HG03457 (cell line): ENCODE measurements around the gene MYL6.
A peak's percentile ranks its signal among the peaks of the same experiment; 100 is the strongest.
"Not testable (repeated sequence)": the region's sequence is repeated elsewhere in the genome, so short reads cannot be mapped to it uniquely, and the experiment has no call there.

Experiments used
- ATAC-seq: cut with Tn5 transposase; IDR thresholded peaks from one replicate; pipeline ENCODE4 v1.9.1; 2021; ENCODE audit warnings: moderate number of reproducible peaks; ENCODE audit not compliant: unreplicated experiment

Gene MYL6

DNA sequence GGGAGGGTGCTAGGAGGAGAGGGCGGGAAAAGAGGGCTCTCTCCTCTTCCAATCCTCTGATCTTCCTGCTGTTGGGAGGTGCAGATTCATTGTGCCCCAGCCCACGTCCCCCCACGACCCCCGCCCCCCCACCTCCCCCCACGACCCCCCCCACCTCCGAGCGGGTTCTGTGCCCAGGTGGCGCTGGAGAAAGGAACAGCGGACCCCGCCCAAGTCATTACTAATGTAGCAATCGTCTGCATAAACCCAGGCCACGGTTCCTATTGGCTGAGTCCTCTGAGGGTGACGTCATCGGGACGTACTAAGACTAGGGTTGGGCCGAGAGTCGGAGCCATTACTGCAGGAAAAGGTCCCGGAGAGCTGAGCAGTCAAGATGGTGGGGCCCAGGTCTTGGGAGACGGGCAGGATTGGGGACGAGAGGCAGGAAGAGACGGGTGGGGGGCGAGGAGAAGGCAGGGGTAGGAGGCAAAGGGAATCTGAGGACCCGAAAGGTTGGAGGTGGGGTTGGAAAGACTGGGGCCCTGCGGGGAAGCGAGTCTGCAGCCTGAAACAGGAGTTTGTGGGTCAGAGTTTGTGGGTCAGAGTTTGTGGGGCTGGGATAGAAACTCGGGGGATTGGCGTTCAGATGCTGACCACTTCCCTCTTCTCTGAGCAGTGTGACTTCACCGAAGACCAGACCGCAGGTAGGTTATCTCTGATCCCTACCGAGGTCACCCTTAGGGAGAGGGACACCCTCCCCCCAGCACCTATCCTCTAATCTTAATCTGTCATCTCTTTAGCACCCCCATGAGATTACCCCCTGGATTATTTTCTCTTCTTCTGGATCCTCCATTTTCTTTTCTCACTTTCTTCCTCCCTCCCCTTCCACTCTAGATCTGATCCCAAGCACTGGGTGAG lies at the start of gene MYL6:
Gene MYL6 (plus strand): TSS at position 331 of the 897 bp plus-strand sequence. CDS start 43 bp downstream, at position 374.
- ATAC-seq: peak; percentile 64

DNA sequence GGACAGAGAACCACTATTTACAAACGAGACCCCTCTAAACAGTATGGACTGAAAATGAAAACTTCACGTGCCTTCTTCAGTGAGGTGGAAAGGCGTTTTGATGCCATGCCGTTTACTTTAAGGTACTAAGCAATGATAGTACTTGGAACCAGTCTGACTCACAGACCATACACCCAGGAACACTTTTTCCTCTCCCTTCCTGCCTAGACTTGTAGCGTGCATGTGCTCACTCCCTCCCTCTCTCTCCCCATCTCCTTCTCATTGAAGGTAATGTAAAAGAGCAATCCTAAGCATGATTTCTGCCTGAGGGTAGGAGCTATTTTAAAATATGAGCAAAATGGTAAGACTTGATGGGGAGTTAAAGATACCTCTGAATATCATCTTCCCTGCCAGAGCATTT lies 47.6 kb upstream of the MYL6 start:
- no peak for ATAC-seq

DNA sequence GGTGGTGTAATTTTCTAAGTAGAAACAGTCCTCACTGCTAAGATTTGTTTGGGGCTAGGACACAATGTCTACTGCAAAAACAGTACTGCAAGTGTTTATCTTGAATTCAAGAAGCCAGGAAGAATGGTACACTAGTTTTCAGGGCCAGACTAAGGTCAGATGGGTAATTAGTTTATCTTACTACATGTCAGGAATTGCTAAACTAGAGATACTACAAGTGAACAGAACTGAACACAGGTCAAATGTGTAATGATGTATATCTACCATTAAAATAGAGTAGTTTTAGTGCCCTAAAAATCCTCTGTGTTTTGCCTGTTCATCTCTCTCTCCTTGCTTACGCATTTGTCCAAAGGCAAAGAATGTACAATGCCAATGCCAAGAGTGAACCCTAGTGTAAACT lies 44.1 kb upstream of the MYL6 start:
- no peak for ATAC-seq

DNA sequence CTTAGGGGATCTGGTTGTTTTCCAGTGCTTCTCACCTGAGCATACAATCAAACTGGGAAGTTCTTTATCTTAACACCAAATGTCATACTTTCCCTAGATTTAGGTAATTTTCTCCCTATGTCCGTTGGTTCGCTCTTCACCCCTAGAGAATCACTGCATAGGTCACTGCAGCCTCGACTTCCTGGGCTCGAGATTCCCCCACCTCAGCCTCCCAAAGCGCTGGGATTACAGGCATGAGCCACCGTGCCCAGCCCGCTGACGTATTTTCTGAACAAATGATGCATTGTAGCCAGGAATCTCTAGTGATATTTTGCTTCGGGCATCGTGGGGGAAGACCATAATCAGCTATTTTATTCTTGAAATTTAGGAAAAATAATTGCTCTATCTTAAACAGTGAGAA lies 42.8 kb upstream of the MYL6 start:
- ATAC-seq: no peak

DNA sequence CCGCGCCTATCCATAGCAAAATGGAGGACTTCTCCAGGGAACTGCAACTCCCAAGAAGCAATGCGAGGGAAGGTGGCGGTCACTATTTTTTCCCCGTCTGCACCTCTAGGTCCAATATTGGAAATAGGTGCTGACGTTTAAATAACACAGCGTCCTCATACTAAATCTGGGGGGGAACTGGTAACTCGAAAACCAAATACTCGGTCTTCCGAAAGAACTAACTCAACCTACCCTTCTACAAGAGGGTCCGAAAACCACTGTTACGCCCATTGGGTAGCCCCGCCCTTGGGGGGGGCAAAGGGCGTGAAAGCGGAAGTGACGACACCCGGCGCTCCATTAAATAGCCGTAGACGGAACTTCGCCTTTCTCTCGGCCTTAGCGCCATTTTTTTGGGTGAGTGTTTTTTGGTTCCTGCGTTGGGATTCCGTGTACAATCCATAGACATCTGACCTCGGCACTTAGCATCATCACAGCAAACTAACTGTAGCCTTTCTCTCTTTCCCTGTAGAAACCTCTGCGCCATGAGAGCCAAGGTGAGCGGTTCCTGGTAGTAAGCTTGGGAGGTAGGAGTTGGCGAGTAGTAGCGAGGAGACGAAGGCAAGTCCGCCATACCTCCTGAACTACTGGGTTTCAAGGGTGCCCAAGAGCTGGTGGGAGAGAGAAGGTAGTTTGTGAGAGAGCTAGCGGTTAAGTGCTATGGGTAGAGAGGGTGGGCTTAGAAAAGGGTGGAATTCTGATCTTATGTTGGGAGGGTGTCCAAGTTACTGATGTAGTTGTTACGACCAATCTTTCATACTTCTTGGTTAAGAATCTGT lies 41.7 kb upstream of the MYL6 start, which contains the start of gene RPL41:
Gene RPL41 (plus strand): TSS at position 367 of the 815 bp plus-strand sequence.
- ATAC-seq: peak; percentile 35

DNA sequence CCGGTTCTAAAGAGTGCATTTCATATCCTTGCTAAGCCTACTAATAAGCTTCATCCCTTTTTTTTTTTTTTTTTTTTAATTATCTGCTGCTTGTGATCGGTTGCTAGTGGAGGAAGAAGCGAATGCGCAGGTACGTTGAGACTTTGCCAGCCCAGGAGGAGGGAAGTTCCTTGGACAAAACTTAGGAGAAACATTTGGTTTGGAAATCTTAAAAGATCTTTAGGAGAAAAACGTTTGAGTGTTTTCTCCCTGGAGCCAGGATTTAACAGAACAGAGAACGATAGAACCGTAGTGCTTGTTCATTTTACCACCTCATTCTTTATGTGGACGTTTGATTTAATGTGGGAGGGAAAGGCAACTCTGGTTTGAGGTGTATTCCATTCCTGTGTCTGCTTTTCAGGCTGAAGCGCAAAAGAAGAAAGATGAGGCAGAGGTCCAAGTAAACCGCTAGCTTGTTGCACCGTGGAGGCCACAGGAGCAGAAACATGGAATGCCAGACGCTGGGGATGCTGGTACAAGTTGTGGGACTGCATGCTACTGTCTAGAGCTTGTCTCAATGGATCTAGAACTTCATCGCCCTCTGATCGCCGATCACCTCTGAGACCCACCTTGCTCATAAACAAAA lies 41.0 kb upstream of the MYL6 start:
- ATAC-seq: not testable (repeated sequence)

DNA sequence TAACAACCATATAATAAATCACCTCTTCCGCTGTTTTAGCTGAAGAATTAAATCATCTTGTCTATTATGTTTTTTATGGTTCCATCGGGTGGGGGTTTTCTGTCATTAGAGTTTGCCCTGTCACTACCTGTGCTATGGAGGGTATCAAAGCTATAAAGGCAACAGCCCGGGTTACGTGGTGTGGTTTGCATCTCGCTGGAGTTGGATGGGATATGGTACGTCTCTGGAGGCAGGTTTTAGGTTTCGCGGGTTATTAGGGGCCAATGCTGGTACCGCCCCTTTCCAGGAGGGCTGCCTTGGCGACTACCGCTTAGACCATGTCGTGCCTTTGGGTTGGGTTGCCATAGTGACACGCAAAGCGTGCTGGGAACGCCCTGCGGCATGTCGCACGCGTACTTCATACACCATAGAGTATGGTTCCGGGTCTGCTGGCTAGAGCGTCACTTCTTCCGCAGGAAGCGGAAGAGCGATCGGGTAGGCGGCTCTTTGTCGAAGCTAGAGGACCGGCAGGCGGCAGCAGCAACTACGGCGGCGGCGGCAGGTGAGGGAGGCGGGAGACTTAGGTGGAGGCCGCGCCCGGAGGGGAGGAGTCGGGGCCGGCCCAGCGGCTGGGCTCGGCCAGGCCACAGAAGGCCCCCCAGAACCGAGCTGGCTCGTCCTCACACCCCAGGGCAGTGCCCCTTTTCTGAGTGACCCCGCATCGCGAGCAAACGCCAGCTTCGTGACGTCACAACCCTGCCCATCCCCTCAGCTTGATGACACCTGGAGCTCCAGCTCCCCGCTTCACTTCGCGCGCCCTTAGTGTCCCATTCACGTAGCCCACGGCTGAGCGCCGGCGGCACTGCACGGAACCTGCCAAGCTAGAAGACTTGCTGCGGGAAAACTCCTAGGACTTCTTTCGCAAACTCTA lies 40.1 kb upstream of the MYL6 start, which contains the start of gene ZC3H10:
Gene ZC3H10 (plus strand): TSS at position 489 of the 910 bp plus-strand sequence. CDS start 2,297 bp downstream, outside the sequence.
- ATAC-seq: peak; percentile 67

DNA sequence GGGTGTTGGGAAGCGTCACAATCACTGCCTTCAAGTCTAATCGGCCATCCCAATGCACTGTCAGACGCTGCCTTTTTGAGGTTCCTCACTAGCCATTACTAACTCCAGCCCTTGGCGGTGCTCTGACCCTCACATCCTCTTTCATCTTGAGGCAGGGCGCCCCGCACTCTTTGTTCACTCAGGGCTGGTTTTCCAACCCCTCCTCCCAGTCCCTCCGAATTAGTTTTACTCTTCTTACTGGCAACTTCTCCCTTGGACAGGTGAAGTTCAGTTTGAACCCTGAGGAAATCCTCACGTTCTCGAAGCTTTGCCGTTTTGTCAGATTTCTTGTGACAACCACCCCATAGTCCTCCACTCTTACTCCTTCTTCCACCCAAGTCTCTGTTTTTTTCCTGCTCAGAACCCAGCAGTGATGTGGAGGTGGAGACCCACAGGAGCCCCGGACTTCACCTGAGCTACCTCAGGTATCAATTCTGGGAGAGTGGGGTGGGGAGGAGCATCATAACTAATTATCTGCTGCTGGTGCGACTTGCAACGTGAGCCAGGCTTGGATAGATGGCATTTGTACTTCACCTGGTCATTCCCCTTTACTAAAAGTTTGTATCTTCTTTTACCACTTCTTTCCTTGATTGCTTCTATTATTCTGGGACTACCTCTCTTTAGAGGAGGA lies 39.3 kb upstream of the MYL6 start:
- no peak for ATAC-seq

DNA sequence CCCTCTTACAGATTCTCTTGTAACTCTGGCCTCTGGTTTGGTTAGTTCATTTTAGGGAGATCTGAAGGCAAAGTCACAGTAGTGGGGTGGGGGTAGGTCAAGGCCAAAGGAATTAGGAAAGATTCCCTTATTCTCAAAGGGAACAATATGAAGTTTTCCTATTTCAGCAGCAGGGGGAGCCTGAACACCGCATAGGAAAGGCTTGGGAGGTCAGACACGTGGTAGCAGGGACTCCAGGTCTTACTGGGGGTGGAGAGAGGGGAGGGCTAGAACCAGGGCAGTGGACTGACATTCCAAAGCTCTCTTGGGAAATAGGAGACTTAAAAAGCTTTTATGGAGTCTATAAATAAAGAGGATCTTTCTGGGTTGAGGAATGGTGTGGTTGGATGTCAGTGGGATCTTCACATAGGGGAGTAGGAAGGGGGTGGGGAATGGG lies 38.8 kb upstream of the MYL6 start:
- ATAC-seq: no peak

DNA sequence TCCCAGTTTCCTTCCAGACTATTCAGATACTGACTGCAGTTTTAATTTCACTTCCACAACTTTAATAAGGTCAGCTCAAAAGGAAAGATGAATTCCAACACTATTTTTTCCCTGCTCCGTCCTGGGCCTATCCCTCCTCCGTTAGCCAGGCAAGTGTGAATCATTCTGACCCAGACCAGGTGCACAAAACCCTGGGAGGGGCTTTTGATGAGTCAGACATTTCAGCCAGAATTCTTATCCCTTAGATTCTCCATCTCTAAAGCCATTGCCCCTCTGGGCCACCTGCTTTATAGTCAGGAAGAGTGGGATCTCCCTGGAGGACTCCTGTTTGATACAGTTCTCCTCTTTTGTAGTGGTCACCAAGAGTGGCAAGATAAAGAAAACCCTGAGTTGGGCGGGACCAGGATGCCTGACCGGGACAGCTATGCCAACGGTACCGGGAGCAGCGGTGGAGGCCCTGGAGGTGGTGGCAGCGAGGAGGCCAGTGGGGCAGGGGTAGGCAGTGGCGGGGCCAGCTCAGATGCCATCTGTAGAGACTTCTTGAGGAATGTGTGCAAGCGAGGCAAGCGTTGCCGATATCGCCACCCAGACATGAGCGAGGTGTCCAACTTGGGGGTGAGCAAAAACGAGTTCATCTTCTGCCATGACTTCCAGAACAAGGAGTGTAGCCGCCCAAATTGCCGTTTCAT lies 37.9 kb upstream of the MYL6 start:
- no peak for ATAC-seq

DNA sequence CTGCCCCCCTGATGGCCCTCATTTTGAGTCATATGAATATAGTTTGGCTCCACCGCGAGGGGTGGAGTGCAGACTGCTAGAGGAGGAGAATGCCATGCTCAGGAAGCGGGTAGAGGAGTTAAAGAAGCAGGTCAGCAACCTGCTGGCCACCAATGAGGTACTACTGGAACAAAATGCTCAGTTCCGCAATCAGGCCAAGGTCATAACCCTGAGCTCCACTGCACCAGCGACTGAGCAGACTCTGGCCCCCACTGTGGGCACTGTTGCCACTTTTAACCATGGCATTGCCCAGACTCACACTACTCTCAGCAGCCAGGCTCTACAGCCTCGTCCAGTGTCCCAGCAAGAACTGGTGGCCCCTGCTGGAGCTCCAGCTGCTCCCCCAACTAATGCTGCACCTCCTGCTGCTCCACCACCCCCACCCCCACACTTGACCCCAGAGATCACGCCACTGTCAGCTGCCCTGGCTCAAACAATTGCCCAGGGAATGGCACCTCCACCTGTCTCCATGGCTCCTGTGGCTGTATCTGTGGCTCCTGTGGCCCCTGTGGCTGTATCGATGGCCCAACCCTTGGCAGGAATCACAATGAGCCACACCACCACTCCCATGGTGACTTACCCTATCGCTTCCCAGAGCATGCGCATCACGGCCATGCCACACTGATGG lies 36.8 kb upstream of the MYL6 start:
- no peak for ATAC-seq

DNA sequence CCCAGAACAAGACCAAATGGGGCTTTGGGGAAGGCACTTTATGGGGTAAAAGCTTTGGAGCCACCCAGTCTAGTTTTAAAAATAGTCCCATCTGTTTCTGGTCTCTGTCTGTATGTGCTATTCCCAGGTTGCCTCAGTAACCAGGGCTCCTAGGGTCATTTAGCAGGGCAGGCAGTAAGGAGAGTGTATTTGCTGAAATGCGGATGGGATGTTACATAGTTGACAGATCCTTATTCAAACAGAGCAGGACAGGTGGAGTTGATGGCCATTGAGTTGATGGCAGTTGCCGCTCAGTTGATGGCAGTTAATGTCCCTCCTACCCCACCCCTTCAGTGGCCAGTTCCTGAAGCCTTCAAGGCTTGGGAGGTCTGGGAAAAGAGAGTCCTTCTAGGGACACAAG lies 35.5 kb upstream of the MYL6 start:
- no peak for ATAC-seq

DNA sequence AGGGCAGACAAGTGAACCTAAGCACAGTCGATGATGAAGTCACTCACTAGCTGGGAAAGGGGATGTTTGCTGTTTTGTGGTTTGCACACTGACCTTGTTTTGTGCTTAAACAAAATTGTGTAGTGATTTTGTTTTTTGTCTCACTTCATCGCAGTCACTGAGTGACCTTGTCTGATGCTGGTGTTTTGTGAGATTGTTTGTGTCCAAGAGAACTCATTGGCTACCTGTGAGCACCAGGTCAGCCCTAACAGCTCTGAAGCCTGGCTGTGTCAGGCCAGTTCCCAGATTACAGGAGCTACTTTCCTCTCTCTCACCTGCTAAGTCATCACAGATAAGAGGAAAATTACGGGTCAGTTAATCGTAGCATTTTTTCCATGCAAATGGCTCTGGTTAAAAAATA lies 34.0 kb upstream of the MYL6 start:
- no peak for ATAC-seq

DNA sequence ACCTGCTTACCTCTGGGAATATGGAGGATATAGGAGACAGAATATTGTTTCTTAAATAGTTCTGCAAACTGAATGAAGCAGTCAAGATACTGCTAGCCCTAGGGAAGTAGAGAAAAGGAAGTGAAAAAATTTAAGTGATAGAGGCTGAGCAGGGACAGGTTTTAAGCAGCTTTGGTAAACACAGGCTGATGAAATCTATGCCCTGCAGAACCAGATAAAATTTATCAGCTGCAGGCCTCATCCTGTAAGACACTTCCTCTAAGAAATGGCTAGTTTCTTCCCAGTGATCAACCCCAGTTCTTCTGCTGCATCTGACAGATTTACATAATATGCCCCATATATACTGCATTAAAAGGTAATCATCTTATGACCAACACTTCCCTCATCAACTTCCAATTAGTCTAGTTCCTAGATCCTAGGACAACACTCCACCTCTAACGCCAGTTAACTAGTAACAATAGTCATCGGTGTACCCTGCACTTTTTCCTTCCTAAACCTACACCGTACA lies 31.4 kb upstream of the MYL6 start:
- ATAC-seq: no peak

DNA sequence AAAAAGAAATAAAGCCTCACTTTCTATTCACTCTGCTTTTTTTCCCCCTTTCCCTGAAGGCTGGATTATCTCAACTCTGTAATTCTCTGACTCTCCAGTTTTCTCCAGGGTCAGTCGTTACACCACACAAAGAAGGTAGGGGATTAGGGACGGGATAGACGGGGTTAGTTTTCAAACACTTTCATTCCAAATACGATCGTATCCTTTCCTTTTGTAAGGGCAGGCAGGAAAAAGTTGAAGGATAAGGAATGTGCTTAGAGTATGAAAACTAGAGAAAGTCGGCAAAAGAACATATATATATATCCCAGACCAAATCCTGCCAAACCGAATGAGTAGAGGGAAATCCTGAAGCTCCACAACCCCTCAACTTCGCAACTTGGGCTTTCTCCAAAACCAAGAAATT lies 30.7 kb upstream of the MYL6 start:
- ATAC-seq: no peak

DNA sequence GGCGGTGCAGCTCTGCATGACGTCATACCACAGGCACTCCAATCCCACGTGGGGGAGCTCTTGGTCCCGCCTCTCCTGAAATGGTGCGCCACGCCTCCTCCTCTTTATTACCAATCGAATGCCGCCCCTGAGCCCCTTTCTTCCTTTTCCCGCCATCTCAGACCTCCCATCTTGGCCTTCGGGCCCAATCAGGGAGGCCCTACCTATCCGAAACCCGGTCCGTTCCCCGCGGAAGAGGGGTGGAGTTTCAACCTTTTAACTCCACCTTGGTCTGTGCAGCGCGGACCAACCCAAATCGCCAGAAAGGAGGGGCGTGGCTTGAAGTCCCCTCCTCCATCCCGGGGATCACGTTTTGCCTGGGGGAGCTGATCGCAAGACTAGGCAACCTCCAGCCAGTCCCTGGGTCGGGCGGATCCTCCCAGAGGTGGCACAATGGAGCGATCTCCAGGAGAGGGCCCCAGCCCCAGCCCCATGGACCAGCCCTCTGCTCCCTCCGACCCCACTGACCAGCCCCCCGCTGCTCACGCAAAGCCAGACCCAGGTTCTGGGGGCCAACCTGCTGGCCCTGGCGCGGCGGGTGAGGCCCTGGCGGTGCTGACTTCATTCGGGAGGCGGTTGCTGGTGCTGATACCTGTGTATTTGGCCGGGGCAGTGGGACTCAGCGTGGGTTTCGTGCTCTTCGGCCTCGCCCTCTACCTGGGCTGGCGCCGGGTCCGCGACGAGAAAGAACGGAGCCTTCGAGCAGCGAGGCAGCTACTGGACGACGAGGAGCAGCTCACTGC lies 30.1 kb upstream of the MYL6 start, which contains the start of gene ESYT1:
Gene ESYT1 (plus strand): TSS at position 380 of the 782 bp plus-strand sequence. CDS start 53 bp downstream, at position 433.
- ATAC-seq: peak; percentile 78

DNA sequence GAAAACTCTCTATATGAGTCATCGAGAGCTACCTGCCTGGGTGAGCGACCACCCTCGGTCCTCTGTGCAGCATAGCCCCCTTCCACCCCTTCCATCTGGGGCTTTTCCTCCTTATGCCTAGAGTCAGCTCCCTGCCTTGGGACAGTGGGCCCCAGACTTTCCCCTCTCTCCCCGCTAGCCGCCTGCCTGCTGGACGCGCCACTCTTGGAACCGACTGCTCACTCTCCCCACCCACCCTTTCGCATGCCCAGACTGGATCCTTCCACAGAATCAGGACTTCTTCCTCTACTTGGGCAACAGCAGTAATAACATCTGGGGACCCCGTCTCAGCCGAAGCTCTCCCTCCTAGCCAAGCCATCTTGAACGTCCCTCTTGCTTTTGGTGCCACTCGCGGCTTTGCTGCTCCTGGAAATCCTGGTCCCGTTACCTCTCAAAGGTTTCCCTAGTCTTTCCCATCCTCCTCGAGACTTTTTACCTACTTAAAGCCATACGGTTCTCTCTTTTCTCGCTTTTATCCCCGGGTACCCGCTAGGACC lies 29.4 kb upstream of the MYL6 start:
- peak; percentile 1 for ATAC-seq
